Measurements from ENCODE around the gene MESP2.

DNA sequence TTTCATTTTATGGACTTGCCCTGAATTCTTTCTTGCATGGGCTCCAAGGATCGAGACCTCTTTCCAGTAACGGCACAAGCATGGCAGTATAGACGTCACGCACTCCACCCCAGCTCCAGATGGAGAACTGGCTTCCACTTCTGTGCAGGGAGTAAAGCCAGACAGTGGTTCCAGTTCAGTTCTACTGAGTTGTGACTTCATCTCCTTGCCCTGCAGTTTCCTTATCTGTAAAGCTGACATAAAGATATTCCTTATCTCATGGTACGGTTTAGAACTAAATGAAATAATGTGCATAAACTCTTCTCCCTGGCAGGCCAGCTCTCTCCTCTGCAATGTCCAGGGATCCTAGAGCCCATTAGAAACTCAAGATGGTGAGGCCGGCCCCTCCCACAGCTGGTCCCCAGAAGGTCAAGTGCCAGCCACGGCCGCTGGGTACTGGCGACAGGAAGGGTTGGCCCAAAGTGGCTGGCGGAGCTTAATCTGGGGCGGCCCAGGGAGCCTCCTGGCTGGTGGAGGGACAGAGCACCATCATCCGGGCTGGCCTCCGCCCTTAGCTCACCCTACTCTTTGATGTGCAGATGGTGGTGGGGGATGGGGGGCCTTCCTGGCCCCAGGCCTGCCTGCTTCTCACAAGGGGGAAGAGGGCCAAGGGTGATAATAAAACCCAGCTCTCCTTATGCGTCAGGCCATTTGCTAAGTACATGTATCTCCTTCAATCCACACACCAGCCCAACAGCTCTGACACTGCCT is 7.2 kb downstream of the MESP2 start:
- TF ChIP-seq, protein P1, sequence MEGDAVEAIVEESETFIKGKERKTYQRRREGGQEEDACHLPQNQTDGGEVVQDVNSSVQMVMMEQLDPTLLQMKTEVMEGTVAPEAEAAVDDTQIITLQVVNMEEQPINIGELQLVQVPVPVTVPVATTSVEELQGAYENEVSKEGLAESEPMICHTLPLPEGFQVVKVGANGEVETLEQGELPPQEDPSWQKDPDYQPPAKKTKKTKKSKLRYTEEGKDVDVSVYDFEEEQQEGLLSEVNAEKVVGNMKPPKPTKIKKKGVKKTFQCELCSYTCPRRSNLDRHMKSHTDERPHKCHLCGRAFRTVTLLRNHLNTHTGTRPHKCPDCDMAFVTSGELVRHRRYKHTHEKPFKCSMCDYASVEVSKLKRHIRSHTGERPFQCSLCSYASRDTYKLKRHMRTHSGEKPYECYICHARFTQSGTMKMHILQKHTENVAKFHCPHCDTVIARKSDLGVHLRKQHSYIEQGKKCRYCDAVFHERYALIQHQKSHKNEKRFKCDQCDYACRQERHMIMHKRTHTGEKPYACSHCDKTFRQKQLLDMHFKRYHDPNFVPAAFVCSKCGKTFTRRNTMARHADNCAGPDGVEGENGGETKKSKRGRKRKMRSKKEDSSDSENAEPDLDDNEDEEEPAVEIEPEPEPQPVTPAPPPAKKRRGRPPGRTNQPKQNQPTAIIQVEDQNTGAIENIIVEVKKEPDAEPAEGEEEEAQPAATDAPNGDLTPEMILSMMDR (IDR thresholded peaks at IDR 0.05; ENCODE audit: insufficient read depth, low read length): no peak
- TF ChIP-seq POLR2AphosphoS5 (IDR thresholded peaks at IDR 0.05; ENCODE audit: low read depth): no peak
